Osteocyte (in vitro differentiated cells): ENCODE data around the gene SERINC5. TPM values are rescaled to one million over a fixed set of nuclear protein-coding genes. Genes with fewer than 3 reads are reported as not detected.
"Not testable (repeated sequence)": the region's sequence is repeated elsewhere in the genome, so short reads cannot be mapped to it uniquely, and the experiment has no call there.

Experiments used
- DNase-seq: peaks from one replicate; pipeline ENCODE4 v3.0.0; 2021; ENCODE audit warnings: mixed read lengths; ENCODE audit not compliant: unreplicated experiment; ENCODE audit errors: extremely low spot score
- H3K27ac Mint-ChIP-seq: one replicate; pipeline ENCODE4 v1.8.0; 2021; ENCODE audit warnings: mild to moderate bottlenecking, mixed read lengths; ENCODE audit not compliant: unreplicated experiment
- H3K27me3 Mint-ChIP-seq: one replicate; pipeline ENCODE4 v1.8.0; 2021; ENCODE audit warnings: mixed read lengths; ENCODE audit not compliant: unreplicated experiment
- H3K36me3 Mint-ChIP-seq: one replicate; pipeline ENCODE4 v1.8.0; 2021; ENCODE audit warnings: mixed read lengths; ENCODE audit not compliant: unreplicated experiment
- H3K4me1 Mint-ChIP-seq: one replicate; pipeline ENCODE4 v1.8.0; 2021; ENCODE audit warnings: mixed read lengths; ENCODE audit not compliant: unreplicated experiment
- H3K4me3 Mint-ChIP-seq: one replicate; pipeline ENCODE4 v1.8.0; 2021; ENCODE audit warnings: mild to moderate bottlenecking, moderate library complexity, mixed read lengths; ENCODE audit not compliant: unreplicated experiment
- H3K9me3 Mint-ChIP-seq: one replicate; pipeline ENCODE4 v1.8.0; 2021; ENCODE audit warnings: mixed read lengths; ENCODE audit not compliant: unreplicated experiment
- CTCF ChIP-seq: fragments of 200-600 bp; sonication (generic); IDR thresholded peaks from 2 replicates; pipeline ENCODE4 v1.5.0; 2021; ENCODE audit warnings: antibody characterized with exemption, mild to moderate bottlenecking, moderate library complexity
- total RNA-seq: library from RNA; stranded (reverse); gene quantifications from 2 replicates; pipeline ENCODE4 v1.2.1, GENCODE V29; 2021

Gene SERINC5
- total RNA-seq, 1 donor from 2014 or later = 43.2 TPM

- Mint-ChIP-seq H3K4me3 (no peak overlapping the region), H3K9me3 (peaks cover 16% of the 10 kb centered on the region), H3K36me3 (peaks cover 38% of the 10 kb centered on the region), H3K27me3 (no peaks in the 10 kb centered on the region), H3K27ac (no peak overlapping the region), H3K4me1 (peaks cover 39% of the 10 kb centered on the region)
- TF ChIP-seq CTCF = no peak
- DNase-seq = no peak
These were observed 95.6 kb downstream of the SERINC5 start for GRCh38 chr5:80160242-80160641.

- DNase-seq = peak; percentile 23
- H3K27ac Mint-ChIP-seq = no peak overlapping the region
- no peaks in the 10 kb centered on the region for H3K27me3 Mint-ChIP-seq
- H3K9me3 Mint-ChIP-seq = peaks cover 16% of the 10 kb centered on the region
- peaks cover 36% of the 10 kb centered on the region for H3K36me3 Mint-ChIP-seq
- no peak overlapping the region for H3K4me3 Mint-ChIP-seq
- no peak for TF ChIP-seq CTCF
- H3K4me1 Mint-ChIP-seq = peaks cover 49% of the 10 kb centered on the region
These were observed 96.6 kb downstream of the SERINC5 start for GRCh38 chr5:80159133-80159815.

- no peaks in the 10 kb centered on the region for H3K27me3 Mint-ChIP-seq
These were observed 99.7 kb downstream of the SERINC5 start for GRCh38 chr5:80156156-80156555.

GRCh38 chr5:80154749-80155148 lies 101.1 kb downstream of the SERINC5 start:
- Mint-ChIP-seq H3K4me3 (no peak overlapping the region), H3K4me1 (peaks cover 53% of the 10 kb centered on the region), H3K27me3 (no peaks in the 10 kb centered on the region), H3K9me3 (no peaks in the 10 kb centered on the region), H3K36me3 (peaks cover 23% of the 10 kb centered on the region), H3K27ac (no peak overlapping the region)
- DNase-seq = no peak
- TF ChIP-seq CTCF = no peak

More at GRCh38 chr5:80156156-80156555, 99.7 kb downstream of the SERINC5 start:
- Mint-ChIP-seq H3K4me1 (peaks cover 55% of the 10 kb centered on the region), H3K36me3 (peaks cover 12% of the 10 kb centered on the region), H3K27ac (peak overlapping the region; percentile 73), H3K9me3 (peaks cover 2% of the 10 kb centered on the region), H3K4me3 (no peak overlapping the region)
- no peak for DNase-seq
- no peak for TF ChIP-seq CTCF

- H3K4me3 Mint-ChIP-seq, DNase-seq, H3K27ac Mint-ChIP-seq, H3K27me3 Mint-ChIP-seq, H3K9me3 Mint-ChIP-seq: not testable (repeated sequence)
- H3K4me1 Mint-ChIP-seq = peaks cover 53% of the 10 kb centered on the region
- peaks cover 22% of the 10 kb centered on the region for H3K36me3 Mint-ChIP-seq
These were observed 101.6 kb downstream of the SERINC5 start for GRCh38 chr5:80154289-80154688.
